Activated naive CD8-positive, alpha-beta T cell (primary cell): ENCODE measurements around the gene PHKB.

Experiments
- H3K27ac Mint-ChIP-seq: one replicate; pipeline ENCODE4 v1.8.0; 2021; ENCODE audit warnings: mixed read lengths
- H3K27me3 Mint-ChIP-seq: one replicate; pipeline ENCODE4 v1.8.0; 2021; ENCODE audit warnings: mixed read lengths
- H3K36me3 Mint-ChIP-seq: one replicate; pipeline ENCODE4 v1.8.0; 2021; ENCODE audit warnings: mixed read lengths
- H3K4me1 Mint-ChIP-seq: one replicate; pipeline ENCODE4 v1.8.0; 2021; ENCODE audit warnings: low read depth, mixed read lengths
- H3K4me3 Mint-ChIP-seq: one replicate; pipeline ENCODE4 v1.8.0; 2021; ENCODE audit warnings: mild to moderate bottlenecking, mixed read lengths
- H3K9me3 Mint-ChIP-seq: one replicate; pipeline ENCODE4 v1.8.0; 2021; ENCODE audit warnings: low read depth, mixed read lengths

PHKB gene

DNA sequence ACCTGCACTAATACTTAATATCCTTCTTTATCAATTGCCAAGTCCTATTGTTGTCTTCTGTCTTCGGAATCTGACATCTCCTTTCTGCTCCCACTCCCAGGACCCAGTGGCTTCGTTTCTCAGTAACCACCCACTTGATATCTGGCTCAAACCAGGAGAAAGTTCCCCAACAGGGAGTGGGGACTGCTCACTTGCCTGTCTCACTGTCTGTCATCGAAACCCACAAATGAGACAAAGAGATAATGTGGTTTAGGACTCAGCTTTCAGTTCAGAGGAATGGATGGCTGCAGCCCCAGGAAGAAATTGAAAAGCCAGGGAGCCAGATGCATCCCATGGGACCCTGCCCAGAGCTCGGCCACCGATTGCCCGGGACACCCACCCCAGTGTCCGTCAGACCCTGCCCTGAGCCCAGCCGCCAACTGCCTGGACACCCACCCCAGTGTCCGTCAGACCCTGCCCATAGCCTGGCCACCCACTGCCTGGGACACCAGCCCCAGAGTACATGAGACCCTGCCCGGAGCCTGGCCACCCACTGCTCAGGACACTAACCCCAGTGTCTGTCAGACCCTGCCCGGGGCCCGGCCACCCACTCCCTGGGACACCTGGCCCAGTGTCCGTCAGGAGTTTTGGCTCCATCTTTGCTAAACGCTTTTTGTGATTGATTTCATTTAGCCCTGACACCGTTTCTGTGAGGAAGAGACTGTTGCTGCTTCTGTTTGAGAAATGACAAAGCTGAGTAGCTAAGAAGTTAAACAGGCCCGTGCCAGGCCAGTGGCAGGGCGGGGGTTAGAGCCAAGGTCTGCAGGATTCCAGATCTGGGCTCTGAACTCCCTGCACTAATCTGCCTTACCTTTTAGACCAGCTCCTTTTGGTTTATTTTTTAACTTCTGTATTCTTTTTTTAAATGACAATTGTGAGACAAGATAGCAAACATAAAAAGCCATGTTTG lies 251.4 kb downstream of the PHKB start:
- H3K36me3 Mint-ChIP-seq = no peaks in the 10 kb centered on the region
- H3K9me3 Mint-ChIP-seq = no peaks in the 10 kb centered on the region
- H3K27ac Mint-ChIP-seq = no peak overlapping the region
- H3K27me3 Mint-ChIP-seq = peaks cover 8% of the 10 kb centered on the region
- no peaks in the 10 kb centered on the region for H3K4me1 Mint-ChIP-seq
- H3K4me3 Mint-ChIP-seq = no peak overlapping the region

GRCh38 chr16:47713225-47713595 lies 252.1 kb downstream of the PHKB start:
- Mint-ChIP-seq H3K4me1 (no peaks in the 10 kb centered on the region), H3K9me3 (no peaks in the 10 kb centered on the region), H3K4me3 (no peak overlapping the region), H3K36me3 (no peaks in the 10 kb centered on the region), H3K27me3 (peaks cover 8% of the 10 kb centered on the region), H3K27ac (no peak overlapping the region)

DNA sequence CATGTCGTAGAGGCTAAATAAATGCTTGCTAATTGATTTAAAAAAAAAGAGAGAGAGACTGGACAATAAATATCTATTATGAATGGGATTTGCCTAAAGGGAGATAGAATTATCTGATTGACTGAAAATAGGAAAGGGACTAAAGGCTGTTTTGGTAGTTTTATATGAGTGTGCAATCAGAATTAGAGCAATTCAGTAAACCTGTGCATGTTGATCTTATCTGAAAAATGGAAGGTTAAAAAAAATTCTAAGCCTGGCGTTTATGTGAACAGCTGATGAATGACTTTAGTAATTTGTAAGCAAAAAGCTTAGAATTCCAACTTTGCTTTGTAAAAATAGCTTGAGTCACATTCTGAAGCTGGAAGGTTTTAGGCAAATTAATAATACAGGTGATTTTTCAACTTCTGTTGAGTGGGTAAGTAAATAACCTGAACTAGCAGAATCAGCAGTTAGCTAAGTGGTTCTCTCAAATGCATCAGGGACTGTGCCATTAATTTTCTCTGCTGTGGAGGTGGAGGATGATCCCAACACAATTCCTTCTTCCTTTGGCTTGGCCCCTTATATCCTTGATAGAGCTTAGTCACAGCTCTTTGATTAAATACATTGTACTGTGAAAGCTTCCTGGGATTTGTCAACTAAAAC lies 254.4 kb downstream of the PHKB start:
- Mint-ChIP-seq H3K4me3 (no peak overlapping the region), H3K27ac (no peak overlapping the region), H3K27me3 (peaks cover 8% of the 10 kb centered on the region), H3K4me1 (no peaks in the 10 kb centered on the region), H3K9me3 (no peaks in the 10 kb centered on the region), H3K36me3 (no peaks in the 10 kb centered on the region)

GRCh38 chr16:47716571-47716970 lies 255.4 kb downstream of the PHKB start:
- H3K4me1 Mint-ChIP-seq = no peaks in the 10 kb centered on the region
- no peak overlapping the region for H3K27ac Mint-ChIP-seq
- H3K27me3 Mint-ChIP-seq = peaks cover 8% of the 10 kb centered on the region
- no peak overlapping the region for H3K4me3 Mint-ChIP-seq
- H3K36me3 Mint-ChIP-seq = no peaks in the 10 kb centered on the region
- no peaks in the 10 kb centered on the region for H3K9me3 Mint-ChIP-seq

- no peak overlapping the region for H3K4me3 Mint-ChIP-seq
- H3K27me3 Mint-ChIP-seq = peaks cover 8% of the 10 kb centered on the region
- H3K4me1 Mint-ChIP-seq = no peaks in the 10 kb centered on the region
- no peak overlapping the region for H3K27ac Mint-ChIP-seq
- H3K36me3 Mint-ChIP-seq = no peaks in the 10 kb centered on the region
- H3K9me3 Mint-ChIP-seq = no peaks in the 10 kb centered on the region
These were observed 258.6 kb downstream of the PHKB start for GRCh38 chr16:47719713-47720112.

DNA sequence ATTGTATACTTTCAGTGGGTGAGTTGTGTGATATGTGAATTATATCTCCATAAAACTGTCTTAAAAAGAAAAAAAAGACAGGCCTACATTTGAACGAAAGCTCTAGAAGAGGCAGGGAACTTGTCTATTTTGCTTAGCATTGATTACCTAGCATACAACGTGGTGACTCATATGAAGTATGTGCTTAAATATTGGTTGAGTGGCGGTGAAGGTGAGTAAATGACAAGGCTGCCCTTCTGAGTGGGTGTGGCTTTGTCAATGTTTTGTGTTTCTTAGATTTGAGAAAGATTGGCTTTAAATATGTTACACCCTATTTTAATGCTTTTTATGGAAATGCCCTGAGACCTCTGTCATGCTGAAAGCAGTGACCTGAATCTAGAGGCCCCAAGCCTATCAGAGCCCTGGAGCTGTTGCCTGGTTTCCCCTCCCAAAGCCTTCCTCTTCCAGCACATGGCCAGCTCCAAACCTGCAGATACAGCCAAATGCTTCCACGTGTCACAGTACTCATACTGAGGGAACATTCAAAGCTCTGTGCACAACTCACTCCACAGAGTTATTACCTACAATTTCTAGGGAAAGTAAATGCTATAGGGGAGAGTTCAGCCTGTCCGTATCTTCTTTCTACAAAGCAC lies 260.0 kb downstream of the PHKB start:
- H3K9me3 Mint-ChIP-seq = no peaks in the 10 kb centered on the region
- H3K27me3 Mint-ChIP-seq = peaks cover 8% of the 10 kb centered on the region

GRCh38 chr16:47722046-47722445 lies 260.9 kb downstream of the PHKB start:
- H3K9me3 Mint-ChIP-seq = no peaks in the 10 kb centered on the region
- no peaks in the 10 kb centered on the region for H3K4me1 Mint-ChIP-seq
- H3K4me3 Mint-ChIP-seq = no peak overlapping the region
- peaks cover 4% of the 10 kb centered on the region for H3K27me3 Mint-ChIP-seq
- no peak overlapping the region for H3K27ac Mint-ChIP-seq
- no peaks in the 10 kb centered on the region for H3K36me3 Mint-ChIP-seq

More for the DNA sequence above, 260.0 kb downstream of the PHKB start:
- H3K27ac Mint-ChIP-seq = no peak overlapping the region
- H3K4me1 Mint-ChIP-seq = no peaks in the 10 kb centered on the region
- no peak overlapping the region for H3K4me3 Mint-ChIP-seq
- no peaks in the 10 kb centered on the region for H3K36me3 Mint-ChIP-seq

DNA sequence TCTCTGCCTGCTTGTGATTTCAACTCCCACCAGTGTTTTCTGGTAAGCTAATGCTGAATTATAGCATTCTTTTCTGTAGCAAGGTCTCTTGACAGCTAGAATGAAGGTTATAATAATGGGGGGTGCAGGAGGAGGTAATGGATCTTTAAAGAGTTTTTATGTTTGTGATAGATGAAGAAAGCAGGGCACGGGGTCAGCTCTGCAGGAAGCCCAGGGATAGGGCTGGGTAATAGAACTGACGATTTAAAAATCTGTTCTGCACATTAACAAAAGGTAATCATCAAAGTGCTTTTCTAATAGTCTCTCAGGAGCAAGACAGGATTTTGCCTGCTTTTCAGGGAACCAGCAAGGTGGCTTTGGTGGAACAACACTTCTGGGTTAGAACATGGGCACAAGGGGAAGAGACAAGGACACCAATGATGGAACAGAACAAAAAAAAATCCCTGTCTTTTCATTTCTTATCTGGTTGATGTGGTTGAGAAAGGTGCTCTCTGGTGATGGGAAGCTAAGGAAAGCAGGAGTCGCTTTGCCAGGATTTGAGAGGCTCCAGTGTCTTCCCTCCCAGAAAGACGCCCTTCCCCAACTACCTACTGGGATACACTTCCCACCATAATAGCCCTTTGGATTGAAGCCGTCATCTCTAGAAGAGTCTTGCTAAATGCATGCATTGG lies 263.1 kb downstream of the PHKB start:
- Mint-ChIP-seq H3K36me3 (no peaks in the 10 kb centered on the region), H3K27me3 (peaks cover 4% of the 10 kb centered on the region), H3K4me1 (no peaks in the 10 kb centered on the region), H3K9me3 (no peaks in the 10 kb centered on the region), H3K27ac (no peak overlapping the region), H3K4me3 (no peak overlapping the region)

GRCh38 chr16:47725188-47725695 lies 264.1 kb downstream of the PHKB start:
- no peak overlapping the region for H3K4me3 Mint-ChIP-seq
- no peaks in the 10 kb centered on the region for H3K36me3 Mint-ChIP-seq
- H3K4me1 Mint-ChIP-seq = no peaks in the 10 kb centered on the region
- no peaks in the 10 kb centered on the region for H3K9me3 Mint-ChIP-seq
- peaks cover 4% of the 10 kb centered on the region for H3K27me3 Mint-ChIP-seq
- H3K27ac Mint-ChIP-seq = no peak overlapping the region

GRCh38 chr16:47726031-47726675 lies 265.0 kb downstream of the PHKB start:
- peaks cover 4% of the 10 kb centered on the region for H3K27me3 Mint-ChIP-seq
- no peak overlapping the region for H3K4me3 Mint-ChIP-seq
- no peaks in the 10 kb centered on the region for H3K36me3 Mint-ChIP-seq
- no peak overlapping the region for H3K27ac Mint-ChIP-seq
- no peaks in the 10 kb centered on the region for H3K4me1 Mint-ChIP-seq
- no peaks in the 10 kb centered on the region for H3K9me3 Mint-ChIP-seq

- no peak overlapping the region for H3K27ac Mint-ChIP-seq
- H3K4me3 Mint-ChIP-seq = no peak overlapping the region
- H3K9me3 Mint-ChIP-seq = no peaks in the 10 kb centered on the region
- no peaks in the 10 kb centered on the region for H3K36me3 Mint-ChIP-seq
- H3K4me1 Mint-ChIP-seq = no peaks in the 10 kb centered on the region
- H3K27me3 Mint-ChIP-seq = peaks cover 5% of the 10 kb centered on the region
These were observed 266.0 kb downstream of the PHKB start for GRCh38 chr16:47727131-47727530.

DNA sequence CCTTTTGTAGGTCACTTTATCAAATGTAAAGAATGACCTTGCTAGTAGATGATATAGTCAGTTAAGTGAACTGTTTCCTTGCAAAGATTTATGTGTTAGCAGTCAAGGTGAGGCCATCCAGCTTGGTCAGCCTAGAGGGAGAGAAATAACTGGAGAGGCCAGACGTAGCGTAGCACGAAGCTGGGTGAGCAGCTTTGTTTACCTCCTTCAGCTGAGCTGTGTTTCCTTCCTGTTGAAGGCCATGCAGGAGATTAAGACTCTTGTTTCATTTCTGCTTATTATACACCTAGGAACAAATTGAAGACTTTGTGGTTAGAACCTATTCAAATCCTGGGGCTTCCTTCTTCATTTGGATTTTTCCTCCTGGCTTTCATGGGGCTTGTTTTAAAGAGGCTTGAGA lies 267.1 kb downstream of the PHKB start:
- peaks cover 3% of the 10 kb centered on the region for H3K4me1 Mint-ChIP-seq
- H3K9me3 Mint-ChIP-seq = no peaks in the 10 kb centered on the region
- no peak overlapping the region for H3K27ac Mint-ChIP-seq
- no peak overlapping the region for H3K4me3 Mint-ChIP-seq
- H3K36me3 Mint-ChIP-seq = no peaks in the 10 kb centered on the region
- H3K27me3 Mint-ChIP-seq = peaks cover 7% of the 10 kb centered on the region

- H3K9me3 Mint-ChIP-seq = no peaks in the 10 kb centered on the region
- no peak overlapping the region for H3K27ac Mint-ChIP-seq
- H3K4me1 Mint-ChIP-seq = peaks cover 3% of the 10 kb centered on the region
- H3K36me3 Mint-ChIP-seq = no peaks in the 10 kb centered on the region
- no peak overlapping the region for H3K4me3 Mint-ChIP-seq
- H3K27me3 Mint-ChIP-seq = peaks cover 7% of the 10 kb centered on the region
These were observed 268.6 kb downstream of the PHKB start for GRCh38 chr16:47729701-47730100.

DNA sequence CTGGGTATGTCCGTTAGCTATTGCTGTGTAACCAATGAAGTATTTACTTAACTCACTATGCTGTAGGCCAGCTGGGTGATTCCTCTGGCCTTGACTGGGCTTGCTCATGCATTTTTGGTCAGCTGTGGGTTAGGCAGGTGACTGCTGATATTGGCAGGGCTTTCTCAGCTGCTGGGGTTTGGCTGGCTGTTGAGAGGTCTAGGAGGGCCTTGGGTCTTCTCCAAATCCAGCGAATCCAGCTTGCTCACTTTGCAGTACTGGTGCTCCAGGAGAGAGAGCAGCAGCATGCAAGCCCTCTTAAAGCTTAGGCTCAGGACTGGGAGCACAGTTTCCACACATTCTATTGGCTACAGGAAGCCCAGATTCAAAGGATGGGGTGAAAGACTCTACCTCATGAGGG lies 270.1 kb downstream of the PHKB start:
- H3K27me3 Mint-ChIP-seq = peaks cover 3% of the 10 kb centered on the region
- no peak overlapping the region for H3K4me3 Mint-ChIP-seq
- no peak overlapping the region for H3K27ac Mint-ChIP-seq
- peaks cover 3% of the 10 kb centered on the region for H3K4me1 Mint-ChIP-seq
- H3K9me3 Mint-ChIP-seq = no peaks in the 10 kb centered on the region
- no peaks in the 10 kb centered on the region for H3K36me3 Mint-ChIP-seq
